Immature natural killer cell (primary cell): ENCODE results near the gene FPGS. TPM values are rescaled to one million over a fixed set of nuclear protein-coding genes. Genes with fewer than 3 reads are reported as not detected.

Experiments used
- DNase-seq, 3 donors: peaks; one replicate each; pipeline ENCODE4 v3.0.0; 2022; ENCODE audit warnings: mixed read lengths in 1 of 3
- H3K27ac Mint-ChIP-seq, 6 donors: one replicate each; pipeline ENCODE4 v1.8.0; 2020; ENCODE audit warnings: mixed read lengths in 6 of 6, mild to moderate bottlenecking in 5 of 6, inconsistent platforms in 4 of 6, moderate library complexity in 3 of 6
- H3K27me3 Mint-ChIP-seq, 3 donors: one replicate each; pipeline ENCODE4 v1.8.0; 2020 to 2021; ENCODE audit warnings: low read depth in 3 of 3, mild to moderate bottlenecking in 3 of 3, mixed read lengths in 3 of 3, moderate library complexity in 3 of 3, inconsistent platforms in 1 of 3
- H3K36me3 Mint-ChIP-seq, 3 donors: one replicate each; pipeline ENCODE4 v1.8.0; 2020; ENCODE audit warnings: mixed read lengths in 3 of 3, inconsistent platforms in 2 of 3, mild to moderate bottlenecking in 2 of 3
- H3K4me1 Mint-ChIP-seq, 2 donors: one replicate each; pipeline ENCODE4 v1.8.0; 2020; ENCODE audit warnings: inconsistent platforms in 2 of 2, mild to moderate bottlenecking in 2 of 2, mixed read lengths in 2 of 2, moderate library complexity in 1 of 2
- H3K4me3 Mint-ChIP-seq, 5 donors: one replicate each; pipeline ENCODE4 v1.8.0; 2020; ENCODE audit warnings: mild to moderate bottlenecking in 5 of 5, mixed read lengths in 5 of 5, inconsistent platforms in 3 of 5, moderate library complexity in 3 of 5
- H3K9me3 Mint-ChIP-seq, 6 donors: one replicate each; pipeline ENCODE4 v1.8.0; 2020; ENCODE audit warnings: mild to moderate bottlenecking in 6 of 6, mixed read lengths in 6 of 6, inconsistent platforms in 4 of 6, moderate library complexity in 3 of 6
- polyA plus RNA-seq, 3 donors: library from polyadenylated mRNA; unstranded; fragments of 300-500 nt; fragmentation: Illumina TruSeq; gene quantifications; one replicate each; pipeline ENCODE4 v1.2.3, GENCODE V29; 2021

FPGS gene
- polyA plus RNA-seq, 3 donors from 2014 or later: 77.3 to 97.7 (median 89.1) TPM

DNA sequence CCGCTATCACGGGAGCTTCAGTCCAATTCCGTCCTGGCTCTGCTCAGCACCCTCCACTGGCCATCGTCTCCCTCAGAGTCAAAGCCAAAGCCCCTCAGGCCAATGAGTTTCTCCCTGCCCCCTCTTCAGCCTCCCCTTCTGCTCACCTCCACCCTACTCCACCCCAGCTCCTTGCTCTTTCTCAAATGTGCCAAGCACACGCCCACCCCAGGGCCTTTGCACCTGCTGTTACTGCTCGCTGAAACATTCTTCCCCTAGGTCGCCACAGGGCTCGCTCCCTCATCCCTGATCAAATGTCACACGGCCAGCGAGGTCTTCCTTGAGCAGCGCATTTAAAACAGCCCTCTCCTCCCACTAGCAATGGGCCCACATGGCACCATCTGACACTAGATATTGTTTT lies 58.1 kb downstream of the FPGS start:
- Mint-ChIP-seq H3K4me3 (peak overlapping the region in 2 of 5 donors; percentile 25 to 38), H3K36me3 (peaks cover 0 to 2% (median 0%) of the 10 kb centered on the region in 3 donors), H3K27me3 (peaks cover 0 to 8% (median 7%) of the 10 kb centered on the region in 3 donors), H3K4me1 (peaks cover 59 to 64% of the 10 kb centered on the region in 2 donors), H3K9me3 (no peaks in the 10 kb centered on the region), H3K27ac (peak overlapping the region; percentile 12 to 98 (median 82))
- no peak for DNase-seq

DNA sequence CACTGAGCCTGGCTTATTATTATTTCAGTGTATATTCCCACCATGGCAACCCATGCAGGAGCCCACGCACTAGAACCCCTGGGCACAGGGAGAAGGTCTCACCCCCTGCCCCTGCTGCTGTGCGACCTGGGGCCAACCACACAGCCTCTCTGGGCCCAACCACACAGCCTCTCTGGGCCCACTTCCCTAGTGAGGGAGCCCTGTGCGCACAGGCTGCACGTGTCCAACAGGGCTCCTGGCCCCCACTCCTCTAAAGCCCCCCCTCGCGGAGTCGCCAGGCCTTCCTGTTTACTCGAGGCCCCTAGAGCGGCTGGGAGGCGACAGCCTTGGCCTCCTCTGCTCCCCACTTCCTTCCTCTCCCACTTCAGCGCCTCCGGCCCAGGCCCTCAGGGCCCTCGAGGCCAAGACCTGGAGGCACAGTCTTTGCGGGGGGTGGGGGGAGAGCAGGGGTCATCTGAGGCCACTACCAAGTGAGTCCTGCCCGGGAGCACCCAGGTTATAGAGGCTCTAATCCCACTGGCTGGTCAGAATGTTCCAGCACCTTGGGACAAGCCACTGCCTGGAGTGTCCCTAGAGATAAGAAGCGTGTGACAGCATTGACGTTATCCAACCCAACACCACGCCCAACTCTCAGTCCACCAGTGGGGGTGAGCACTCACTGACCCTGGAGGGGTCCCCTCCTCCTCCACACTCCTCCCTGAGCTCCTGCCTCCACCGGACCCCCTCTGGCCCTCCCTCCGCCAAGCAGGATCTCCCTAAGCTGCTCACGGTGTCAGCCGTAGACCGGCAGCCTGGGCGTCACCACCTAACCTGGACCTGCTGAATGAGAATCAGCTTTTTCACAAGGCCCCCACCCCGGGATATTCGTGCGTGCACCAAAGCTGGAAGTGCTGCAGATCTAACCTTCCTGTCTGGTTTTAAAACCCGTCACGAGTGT lies 59.7 kb downstream of the FPGS start:
- peaks cover 58 to 60% of the 10 kb centered on the region in 2 donors for H3K4me1 Mint-ChIP-seq
- no peaks in the 10 kb centered on the region for H3K9me3 Mint-ChIP-seq
- peaks cover 0 to 3% (median 0%) of the 10 kb centered on the region in 3 donors for H3K36me3 Mint-ChIP-seq
- H3K27me3 Mint-ChIP-seq: peaks cover 0 to 8% (median 7%) of the 10 kb centered on the region in 3 donors
- H3K4me3 Mint-ChIP-seq: peak overlapping the region; percentile 62 to 73 (median 64)
- DNase-seq: peak; percentile 83 to 85 (median 85)
- peak overlapping the region; percentile 93 to 99 (median 97) for H3K27ac Mint-ChIP-seq

DNA sequence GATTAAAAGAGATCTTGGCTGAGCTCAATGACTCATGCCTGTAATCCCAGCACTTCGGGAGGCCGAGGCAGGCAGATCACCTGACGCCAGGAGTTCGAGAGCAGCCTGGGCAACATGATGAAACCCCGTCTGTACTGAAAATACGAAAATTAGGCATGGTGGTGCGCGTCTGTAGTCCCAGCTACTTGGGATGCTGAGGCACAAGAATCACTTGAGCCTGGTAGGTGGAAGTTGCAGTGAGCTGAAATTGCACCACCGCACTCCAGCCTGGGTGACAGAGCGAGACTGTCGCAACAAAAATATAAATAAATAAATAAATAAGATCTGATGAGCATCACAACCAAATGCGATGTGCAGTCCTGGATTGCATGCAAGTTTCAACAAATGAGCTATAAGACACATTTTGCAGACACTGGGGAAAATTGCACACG lies 60.5 kb downstream of the FPGS start:
- H3K4me3 Mint-ChIP-seq: peak overlapping the region in 4 of 5 donors; percentile 62 to 73 (median 63)
- peaks cover 0 to 8% (median 7%) of the 10 kb centered on the region in 3 donors for H3K27me3 Mint-ChIP-seq
- H3K9me3 Mint-ChIP-seq: no peaks in the 10 kb centered on the region
- H3K27ac Mint-ChIP-seq: peak overlapping the region; percentile 93 to 99 (median 97)
- peaks cover 57 to 58% of the 10 kb centered on the region in 2 donors for H3K4me1 Mint-ChIP-seq
- H3K36me3 Mint-ChIP-seq: peaks cover 0 to 4% (median 0%) of the 10 kb centered on the region in 3 donors
- no peak for DNase-seq

Other genes starting within 250 kb of the FPGS start
- under 1 TPM in 2 of 3 donors, not detected in 1; 0.59 to 0.99 TPM for gene STXBP1, start 190.6 kb upstream of the FPGS start, polyA plus RNA-seq
- gene CFAP157, start 95.9 kb upstream of the FPGS start, polyA plus RNA-seq: under 1 TPM in 2 of 3 donors, not detected in 1; 0.24 to 0.25 TPM
- 10 to 100 TPM; 36.6 to 40.6 (median 39.7) TPM for gene PTRH1, start 87.2 kb upstream of the FPGS start, polyA plus RNA-seq
- 1 to 10 TPM in 2 of 3 donors, not detected in 1; 1.3 to 2.4 TPM for gene TTC16, start 86.8 kb upstream of the FPGS start, polyA plus RNA-seq
- 10 to 100 TPM; 38.9 to 55.1 (median 49.9) TPM for gene TOR2A, start 67.6 kb upstream of the FPGS start, polyA plus RNA-seq
- 10 to 100 TPM; 16.9 to 86.2 (median 18.7) TPM for gene SH2D3C, start 24.2 kb upstream of the FPGS start, polyA plus RNA-seq
- gene CDK9, start 16.8 kb upstream of the FPGS start, polyA plus RNA-seq: 10 to 100 TPM; 44.6 to 83.1 (median 58.1) TPM
- gene ENG, start 51.8 kb downstream of the FPGS start, polyA plus RNA-seq: 10 to 100 TPM in 1 of 3 donors, 1 to 10 TPM in 2; 7.2 to 12.1 (median 8.6) TPM
- gene AK1, start 74.8 kb downstream of the FPGS start, polyA plus RNA-seq: 1 to 10 TPM in 1 of 3 donors, under 1 TPM in 1, not detected in 1; 0.12 to 1.0 TPM
- gene ST6GALNAC6, start 96.7 kb downstream of the FPGS start, polyA plus RNA-seq: 10 to 100 TPM; 84.0 to 97.8 (median 94.1) TPM
- gene ST6GALNAC4, start 114.2 kb downstream of the FPGS start, polyA plus RNA-seq: 10 to 100 TPM in 1 of 3 donors, 1 to 10 TPM in 2; 8.7 to 20.1 (median 9.1) TPM
- gene PIP5KL1, start 127.9 kb downstream of the FPGS start, polyA plus RNA-seq: under 1 TPM in 2 of 3 donors, not detected in 1; 0.14 to 0.18 TPM
- 10 to 100 TPM; 48.0 to 79.7 (median 59.8) TPM for gene DPM2, start 135.0 kb downstream of the FPGS start, polyA plus RNA-seq
- 10 to 100 TPM in 2 of 3 donors, 1 to 10 TPM in 1; 7.6 to 19.6 (median 14.7) TPM for gene EEIG1, start 178.1 kb downstream of the FPGS start, polyA plus RNA-seq